Kidney glomerular epithelial cell (primary cell): Measurements from ENCODE around the gene IGF2.

ENCODE experiments used
- DNase-seq: peaks from one replicate; lab custom pipeline; 2025; lab: John Stamatoyannopoulos, UW

Gene IGF2

GRCh38 chr11:2103668-2104523, 35.3 kb downstream of the IGF2 start:
- no peak for DNase-seq

- no peak for DNase-seq
Observed at GRCh38 chr11:2102883-2103213, 36.3 kb downstream of the IGF2 start.

- DNase-seq = no peak
Observed at GRCh38 chr11:2102132-2102882, 36.9 kb downstream of the IGF2 start.

- DNase-seq = no peak
Observed at GRCh38 chr11:2101171-2101675, 38.0 kb downstream of the IGF2 start.

GRCh38 chr11:2100361-2101170, 38.6 kb downstream of the IGF2 start:
- no peak for DNase-seq

- DNase-seq = no peak
Observed at GRCh38 chr11:2099516-2100349, 39.5 kb downstream of the IGF2 start.

DNA sequence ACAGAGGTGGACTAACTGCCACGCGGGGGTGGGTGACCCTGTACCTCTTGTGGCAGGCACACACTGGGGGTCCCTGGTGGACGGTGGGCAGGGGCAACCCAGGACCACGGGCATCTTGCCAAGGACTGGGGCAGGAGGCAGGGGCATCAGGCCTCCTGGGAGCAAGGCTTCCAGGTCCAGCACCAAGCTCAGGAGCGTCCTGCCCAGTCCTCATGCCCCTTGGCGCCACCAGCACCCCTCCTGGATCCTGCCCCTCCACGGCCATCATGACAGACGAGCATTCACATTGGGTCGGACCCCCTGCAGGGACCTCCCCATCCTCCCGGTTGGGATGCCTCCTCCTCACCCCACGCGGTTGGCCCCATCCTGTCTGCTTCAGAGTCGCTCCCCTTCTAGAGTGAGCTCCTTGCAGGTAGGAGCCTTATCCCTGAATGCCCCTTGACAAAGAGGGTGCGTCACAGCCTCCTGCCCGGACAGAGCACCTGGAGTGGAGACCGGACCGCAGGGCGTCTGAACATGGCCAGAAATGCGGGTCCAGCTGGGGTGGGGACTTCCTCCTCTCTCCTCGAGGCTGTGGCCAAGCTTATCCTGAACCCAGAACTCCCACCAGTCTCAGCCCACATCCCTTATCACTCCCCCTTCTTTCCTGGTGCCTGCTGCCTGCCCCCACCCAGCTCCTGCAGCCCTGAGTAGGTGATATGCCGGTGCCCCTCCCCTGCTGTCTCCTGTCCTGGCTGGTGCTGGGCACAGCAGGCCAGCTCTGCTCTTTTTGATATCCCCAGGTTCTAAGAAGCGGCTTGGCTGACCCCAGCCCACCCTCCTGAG, 40.3 kb downstream of the IGF2 start:
- no peak for DNase-seq

GRCh38 chr11:2097998-2098690, 41.0 kb downstream of the IGF2 start:
- DNase-seq = no peak

DNA sequence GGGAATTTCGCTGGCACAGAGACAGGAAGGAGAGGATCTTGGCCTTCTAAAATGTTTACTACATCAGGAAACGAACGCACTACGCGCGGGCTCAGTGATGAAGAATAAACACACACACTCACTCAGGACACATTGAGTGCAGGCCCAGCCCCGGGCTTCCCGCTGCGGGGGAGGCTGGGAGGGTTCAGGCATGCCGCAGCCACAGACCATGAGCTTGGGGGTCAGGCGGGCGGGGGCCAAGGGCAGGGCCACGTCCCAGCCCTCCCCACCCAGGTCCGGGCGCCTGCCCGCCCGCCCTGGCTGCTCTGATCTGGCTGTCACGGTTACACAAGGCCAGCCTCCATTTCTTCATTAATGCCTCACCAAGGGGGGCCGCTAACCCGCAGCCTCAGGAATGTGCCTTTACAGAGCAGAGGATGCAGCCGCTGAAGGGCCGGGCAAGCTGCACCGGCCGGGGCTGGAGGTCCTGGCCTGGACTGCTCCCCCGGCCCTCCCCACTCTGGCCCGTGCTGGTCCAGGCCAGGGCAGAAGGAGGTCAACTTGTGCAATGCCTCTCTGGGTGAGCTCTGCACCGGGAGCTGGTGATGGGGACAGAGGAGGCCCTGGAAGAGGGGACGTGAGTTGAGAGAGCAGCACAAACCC, 41.7 kb downstream of the IGF2 start:
- peak; percentile 64 for DNase-seq

DNA sequence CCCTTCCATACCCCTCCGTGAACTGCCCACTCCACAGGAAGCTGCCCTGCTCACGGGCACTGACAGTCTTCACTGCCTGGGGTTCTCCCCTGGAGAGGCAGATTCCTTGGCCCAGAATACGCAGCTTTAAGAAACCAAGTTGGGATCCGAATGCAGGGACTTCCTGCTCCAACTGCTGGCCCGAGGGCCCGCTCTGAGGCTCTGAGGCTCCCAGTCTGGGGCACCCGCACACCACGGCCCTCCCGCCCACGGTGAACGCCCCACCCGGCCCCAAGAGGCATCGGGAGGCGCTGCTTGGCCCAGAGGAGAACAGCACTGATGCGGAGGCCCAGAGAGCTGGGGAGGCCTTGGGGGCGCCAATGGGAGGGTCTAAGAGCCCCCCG, 42.3 kb downstream of the IGF2 start:
- no peak for DNase-seq

- DNase-seq = peak; percentile 3
Observed at GRCh38 chr11:2096011-2096918, 42.9 kb downstream of the IGF2 start.

GRCh38 chr11:2095542-2095941, 43.6 kb downstream of the IGF2 start:
- DNase-seq = no peak

DNA sequence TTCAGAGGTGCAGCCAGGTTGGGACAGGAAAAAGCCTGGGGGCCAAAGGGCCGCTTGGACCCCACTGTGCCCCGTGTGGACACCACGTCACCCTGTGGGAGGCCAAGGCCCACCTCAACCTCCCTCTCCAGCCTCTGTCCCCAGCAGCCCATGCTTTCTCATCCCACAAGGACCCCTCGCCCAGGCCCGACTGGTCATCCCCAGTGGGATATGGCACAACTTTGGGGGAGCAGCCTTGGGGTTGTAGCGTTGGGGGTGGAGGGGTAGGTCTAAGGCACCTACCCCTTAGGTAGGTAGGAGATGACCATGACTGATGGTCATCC, 44.0 kb downstream of the IGF2 start:
- no peak for DNase-seq

GRCh38 chr11:2094354-2095197, 44.6 kb downstream of the IGF2 start:
- DNase-seq = no peak

GRCh38 chr11:2093575-2094353, 45.4 kb downstream of the IGF2 start:
- no peak for DNase-seq

GRCh38 chr11:2092956-2093412, 46.2 kb downstream of the IGF2 start:
- DNase-seq = peak; percentile 59

GRCh38 chr11:2092464-2092910, 46.7 kb downstream of the IGF2 start:
- no peak for DNase-seq
